Activated CD4-positive, alpha-beta memory T cell treated with anti-CD3 and anti-CD28 coated beads for 36 hours (primary cell): ENCODE data around the gene HIRA. TPM values are rescaled to one million over a fixed set of nuclear protein-coding genes. Genes with fewer than 3 reads are reported as not detected.

Experiments
- CTCF ChIA-PET: fragments of 350-600 bp; sonication (Branson Sonifier 250); formaldehyde crosslinking; loops from one replicate; lab custom pipeline; 2021; ENCODE audit warnings: antibody characterized with exemption, inconsistent platforms; lab: Charles Lee
- POLR2A ChIA-PET: fragments of 350-600 bp; sonication (Branson Sonifier 250); formaldehyde crosslinking; loops from one replicate; lab custom pipeline; 2021; ENCODE audit warnings: antibody characterized with exemption; lab: Charles Lee
- DNase-seq: peaks from one replicate; pipeline ENCODE4 v3.0.0-alpha.2; 2020
- H3K27ac Mint-ChIP-seq: one replicate; pipeline ENCODE4 v1.8.0; 2021; ENCODE audit warnings: mixed read lengths
- H3K27me3 Mint-ChIP-seq: one replicate; pipeline ENCODE4 v1.8.0; 2021; ENCODE audit warnings: mixed read lengths
- H3K36me3 Mint-ChIP-seq: one replicate; pipeline ENCODE4 v1.8.0; 2021; ENCODE audit warnings: mixed read lengths
- H3K4me1 Mint-ChIP-seq: one replicate; pipeline ENCODE4 v1.8.0; 2021; ENCODE audit warnings: low read depth, mixed read lengths
- H3K4me3 Mint-ChIP-seq: one replicate; pipeline ENCODE4 v1.8.0; 2021; ENCODE audit warnings: mild to moderate bottlenecking, mixed read lengths
- H3K9me3 Mint-ChIP-seq: one replicate; pipeline ENCODE4 v1.8.0; 2021; ENCODE audit warnings: mixed read lengths
- intact Hi-C: fragments of 100-400 bp; cut with micrococcal nuclease; formaldehyde crosslinking; loops from one replicate; pipeline ENCODE4 v1.15.1; 2023
- total RNA-seq, 2 experiments: library from RNA; stranded (reverse); gene quantifications; one replicate each; pipeline ENCODE4 v1.2.3, GENCODE V29; 2021

Gene HIRA
- total RNA-seq, 2 experiments from 2014 or later: 28.3 to 30.6 TPM

DNA sequence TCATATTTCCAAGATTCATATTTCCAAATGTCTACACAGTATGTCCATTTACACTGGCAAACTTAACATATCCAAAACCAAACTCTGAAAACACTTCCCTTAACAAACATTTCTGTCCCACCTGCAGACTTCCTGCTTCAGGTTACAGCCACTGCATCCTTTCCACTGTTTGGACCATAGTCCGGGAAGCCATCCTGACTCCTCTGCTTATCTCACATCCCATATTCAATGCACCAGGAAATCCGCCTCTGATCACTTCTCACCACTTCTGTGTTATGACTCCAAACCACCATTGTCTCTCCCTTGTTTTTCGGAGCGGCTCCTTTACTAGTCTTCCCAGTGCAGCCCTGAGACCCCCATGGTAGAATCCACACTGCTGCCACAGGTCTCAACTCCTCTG, 30.1 kb downstream of the HIRA start:
- Mint-ChIP-seq H3K36me3 (peaks cover 24% of the 10 kb centered on the region), H3K4me3 (no peak overlapping the region), H3K27me3 (no peaks in the 10 kb centered on the region), H3K27ac (no peak overlapping the region), H3K4me1 (no peaks in the 10 kb centered on the region), H3K9me3 (no peaks in the 10 kb centered on the region)
- no peak for DNase-seq
- POLR2A ChIA-PET: no interaction called here
- CTCF ChIA-PET: interaction anchor here (1.0 kb wide), 1 partner anchor 229 kb away, joined by 3 read pairs; no protein-coding TSS in a partner anchor
- intact Hi-C loops: no loop called here

GRCh38 chr22:19400881-19401280, 30.7 kb downstream of the HIRA start:
- H3K36me3 Mint-ChIP-seq: peaks cover 22% of the 10 kb centered on the region
- no peaks in the 10 kb centered on the region for H3K4me1 Mint-ChIP-seq
- H3K9me3 Mint-ChIP-seq: no peaks in the 10 kb centered on the region
- no peak for DNase-seq
- no peak overlapping the region for H3K4me3 Mint-ChIP-seq
- no peaks in the 10 kb centered on the region for H3K27me3 Mint-ChIP-seq
- ChIA-PET POLR2A (no interaction called here), CTCF (interaction anchor here (1.0 kb wide), 1 partner anchor 229 kb away, joined by 3 read pairs; no protein-coding TSS in a partner anchor)
- intact Hi-C loops: no loop called here
- H3K27ac Mint-ChIP-seq: no peak overlapping the region

- peaks cover 15% of the 10 kb centered on the region for H3K36me3 Mint-ChIP-seq
- intact Hi-C loops: no loop called here
- no peaks in the 10 kb centered on the region for H3K9me3 Mint-ChIP-seq
- H3K4me1 Mint-ChIP-seq: no peaks in the 10 kb centered on the region
- POLR2A ChIA-PET: interaction anchor here (0.6 kb wide), 1 partner anchor 36 kb away, joined by 7 read pairs; no protein-coding TSS in a partner anchor
- no peaks in the 10 kb centered on the region for H3K27me3 Mint-ChIP-seq
- CTCF ChIA-PET: interaction anchor here (0.7 kb wide), 1 partner anchor 85 kb away, joined by 3 read pairs; no protein-coding TSS in a partner anchor
- no peak for DNase-seq
- no peak overlapping the region for H3K27ac Mint-ChIP-seq
- no peak overlapping the region for H3K4me3 Mint-ChIP-seq
Measured at GRCh38 chr22:19398652-19399051, 32.9 kb downstream of the HIRA start.

DNA sequence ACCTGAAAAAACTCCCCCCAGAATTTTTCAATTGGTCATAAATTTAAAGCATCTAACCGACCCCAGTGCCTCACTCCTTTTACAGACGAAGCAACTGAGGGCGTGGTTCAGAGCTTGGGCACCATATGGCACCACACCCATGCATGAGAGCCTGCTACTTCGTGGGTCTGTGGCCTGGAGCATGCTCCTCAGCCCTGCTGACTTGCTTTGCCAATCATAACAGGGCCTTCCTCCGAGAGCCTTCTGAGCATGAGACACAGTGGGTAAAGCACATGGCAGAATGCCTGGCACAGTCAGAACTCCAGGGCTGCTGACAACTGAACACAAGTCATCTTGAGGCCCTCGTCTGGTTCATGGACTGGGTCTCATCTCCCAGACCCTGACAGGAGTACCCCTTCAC, 33.3 kb downstream of the HIRA start:
- Mint-ChIP-seq H3K9me3 (no peaks in the 10 kb centered on the region), H3K4me1 (no peaks in the 10 kb centered on the region), H3K27me3 (no peaks in the 10 kb centered on the region), H3K36me3 (peaks cover 17% of the 10 kb centered on the region), H3K4me3 (no peak overlapping the region), H3K27ac (no peak overlapping the region)
- CTCF ChIA-PET: no interaction called here
- no peak for DNase-seq
- intact Hi-C loops: no loop called here
- POLR2A ChIA-PET: no interaction called here

DNA sequence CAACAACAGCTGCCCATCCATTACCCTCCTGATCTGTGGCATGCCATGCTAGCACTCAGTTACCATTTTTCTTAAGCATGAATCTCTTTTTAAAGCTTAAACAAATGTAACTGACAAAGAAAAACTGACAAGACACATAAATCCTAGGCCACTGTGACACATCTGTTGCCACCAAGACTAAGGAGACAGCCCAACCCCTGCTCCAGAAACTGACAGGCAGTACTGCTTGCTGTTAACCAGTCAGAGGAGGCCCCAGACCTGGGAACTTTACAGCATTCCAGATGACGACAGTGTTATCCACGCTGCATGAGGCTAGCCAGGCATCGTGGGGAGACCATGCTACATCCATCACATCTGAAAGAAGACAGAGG, 33.8 kb downstream of the HIRA start:
- Mint-ChIP-seq H3K4me3 (no peak overlapping the region), H3K9me3 (no peaks in the 10 kb centered on the region), H3K36me3 (peaks cover 19% of the 10 kb centered on the region), H3K27me3 (no peaks in the 10 kb centered on the region), H3K27ac (no peak overlapping the region), H3K4me1 (no peaks in the 10 kb centered on the region)
- POLR2A ChIA-PET: no interaction called here
- intact Hi-C loops: no loop called here
- CTCF ChIA-PET: no interaction called here
- DNase-seq: no peak

- POLR2A ChIA-PET: no interaction called here
- CTCF ChIA-PET: no interaction called here
- Mint-ChIP-seq H3K27ac (no peak overlapping the region), H3K36me3 (peaks cover 22% of the 10 kb centered on the region), H3K4me1 (no peaks in the 10 kb centered on the region), H3K9me3 (no peaks in the 10 kb centered on the region), H3K27me3 (no peaks in the 10 kb centered on the region), H3K4me3 (no peak overlapping the region)
- no peak for DNase-seq
- intact Hi-C loops: no loop called here
Measured at GRCh38 chr22:19396934-19397733, 34.4 kb downstream of the HIRA start.

GRCh38 chr22:19396561-19396933, 35.0 kb downstream of the HIRA start:
- Mint-ChIP-seq H3K9me3 (no peaks in the 10 kb centered on the region), H3K4me1 (no peaks in the 10 kb centered on the region), H3K4me3 (no peak overlapping the region), H3K27ac (no peak overlapping the region), H3K27me3 (no peaks in the 10 kb centered on the region), H3K36me3 (peaks cover 23% of the 10 kb centered on the region)
- intact Hi-C loops: no loop called here
- ChIA-PET POLR2A (no interaction called here), CTCF (no interaction called here)
- no peak for DNase-seq

GRCh38 chr22:19395276-19395675, 36.3 kb downstream of the HIRA start:
- H3K4me3 Mint-ChIP-seq: no peak overlapping the region
- H3K9me3 Mint-ChIP-seq: no peaks in the 10 kb centered on the region
- ChIA-PET POLR2A (interaction anchor here (0.5 kb wide), 1 partner anchor 44 kb away, joined by 3 read pairs; no protein-coding TSS in a partner anchor), CTCF (interaction anchor here (1.0 to 1.6 kb wide), 2 partner anchors 234 to 251 kb away, joined by 3 to 4 read pairs; partner anchors contain the start of gene ESS2)
- DNase-seq: no peak
- intact Hi-C loops: no loop called here
- H3K27me3 Mint-ChIP-seq: no peaks in the 10 kb centered on the region
- H3K4me1 Mint-ChIP-seq: no peaks in the 10 kb centered on the region
- H3K36me3 Mint-ChIP-seq: peaks cover 25% of the 10 kb centered on the region
- H3K27ac Mint-ChIP-seq: no peak overlapping the region

DNA sequence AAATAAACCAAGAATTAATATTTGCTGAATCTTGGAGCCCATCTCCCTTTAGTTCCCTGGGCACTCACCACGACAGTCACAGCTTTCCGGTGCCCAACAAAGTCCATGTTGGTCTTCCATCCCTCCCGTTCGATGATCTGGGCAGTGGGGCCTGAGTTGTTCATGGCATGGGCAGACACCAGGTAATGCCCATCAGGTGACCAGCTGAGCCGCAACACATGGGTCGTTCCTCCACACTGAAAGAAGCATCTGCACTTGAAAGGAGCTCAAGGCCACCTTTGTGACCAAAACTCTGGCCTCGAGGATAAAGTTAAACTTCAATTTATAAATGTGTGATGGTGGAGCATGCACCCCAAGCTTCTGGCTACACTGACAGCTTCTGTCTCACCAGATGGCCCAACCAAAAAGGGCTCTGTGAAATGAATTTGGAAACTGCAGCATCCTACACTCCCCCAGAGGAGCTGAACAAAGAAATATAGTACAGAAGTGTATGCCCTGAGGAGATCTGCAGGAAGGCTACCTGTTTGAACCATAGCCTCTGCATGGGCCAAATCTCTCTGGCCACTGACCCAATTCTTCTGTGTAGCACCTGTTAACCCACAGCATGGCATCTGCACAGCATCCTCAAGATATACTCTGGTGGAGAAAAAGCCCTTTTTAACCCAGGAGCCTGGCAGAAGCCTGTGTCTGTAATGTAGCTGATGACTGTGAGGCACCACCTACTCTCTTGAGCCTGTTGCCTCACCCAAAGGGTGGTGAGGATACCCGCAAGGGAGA, 37.1 kb downstream of the HIRA start:
- intact Hi-C loops: no loop called here
- Mint-ChIP-seq H3K27me3 (no peaks in the 10 kb centered on the region), H3K4me3 (no peak overlapping the region), H3K27ac (no peak overlapping the region), H3K4me1 (no peaks in the 10 kb centered on the region), H3K9me3 (no peaks in the 10 kb centered on the region), H3K36me3 (peaks cover 28% of the 10 kb centered on the region)
- ChIA-PET CTCF (interaction anchor here (1.0 to 1.6 kb wide), 2 partner anchors 235 to 250 kb away, joined by 3 to 4 read pairs; partner anchors contain the start of gene ESS2), POLR2A (interaction anchor here (0.5 kb wide), 1 partner anchor 45 kb away, joined by 3 read pairs; no protein-coding TSS in a partner anchor)
- no peak for DNase-seq

DNA sequence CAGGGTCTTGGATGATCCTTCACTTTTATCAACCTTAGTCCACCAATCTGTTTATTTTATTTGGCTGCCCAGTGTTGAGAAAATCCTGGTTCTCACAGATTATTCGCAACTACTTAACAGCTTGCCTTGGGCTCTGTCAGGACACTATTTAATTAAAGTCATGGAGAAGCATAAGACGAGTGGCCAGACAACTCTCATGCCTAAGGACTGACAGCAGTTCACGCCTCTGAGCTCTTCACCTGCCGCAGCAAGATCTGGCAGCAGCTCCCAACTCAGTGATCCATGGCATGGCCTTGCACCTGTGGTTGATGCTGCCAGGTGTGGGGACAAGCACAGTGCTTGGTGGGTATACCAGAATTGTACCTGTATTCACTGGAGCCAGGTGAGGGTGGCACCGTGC, 37.8 kb downstream of the HIRA start:
- Mint-ChIP-seq H3K4me1 (no peaks in the 10 kb centered on the region), H3K4me3 (no peak overlapping the region), H3K27ac (no peak overlapping the region), H3K36me3 (peaks cover 28% of the 10 kb centered on the region), H3K27me3 (no peaks in the 10 kb centered on the region), H3K9me3 (no peaks in the 10 kb centered on the region)
- POLR2A ChIA-PET: no interaction called here
- CTCF ChIA-PET: interaction anchor here (1.6 kb wide), 1 partner anchor 249 kb away, joined by 4 read pairs; the partner anchor contains the start of gene ESS2
- intact Hi-C loops: no loop called here
- DNase-seq: no peak

GRCh38 chr22:19387575-19387974, 44.0 kb downstream of the HIRA start:
- no peak overlapping the region for H3K4me3 Mint-ChIP-seq
- no peak for DNase-seq
- no peak overlapping the region for H3K27ac Mint-ChIP-seq
- H3K27me3 Mint-ChIP-seq: no peaks in the 10 kb centered on the region
- no peaks in the 10 kb centered on the region for H3K9me3 Mint-ChIP-seq
- H3K36me3 Mint-ChIP-seq: peaks cover 41% of the 10 kb centered on the region
- ChIA-PET POLR2A (no interaction called here), CTCF (no interaction called here)
- no peaks in the 10 kb centered on the region for H3K4me1 Mint-ChIP-seq
- intact Hi-C loops: no loop called here

DNA sequence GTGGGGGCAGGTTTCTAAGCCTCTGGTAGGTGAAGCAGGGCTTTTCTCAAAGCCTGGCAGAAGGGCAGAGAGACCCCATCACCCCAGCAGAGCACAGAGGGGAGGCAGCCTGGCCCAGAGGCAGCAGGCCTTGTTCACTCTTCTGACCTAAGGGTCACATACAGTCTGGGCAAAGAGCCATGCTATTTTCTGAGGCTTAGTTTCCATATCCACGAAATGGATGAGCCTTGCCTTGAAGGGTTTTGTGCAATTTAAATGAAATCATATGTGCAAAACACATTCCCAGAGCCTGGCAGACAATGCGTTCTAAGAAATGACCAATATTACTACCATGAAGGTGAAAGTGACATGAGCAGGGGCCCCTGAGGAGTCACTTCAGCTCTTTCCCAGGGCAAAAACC, 44.5 kb downstream of the HIRA start:
- ChIA-PET CTCF (no interaction called here), POLR2A (no interaction called here)
- H3K27ac Mint-ChIP-seq: no peak overlapping the region
- intact Hi-C loops: no loop called here
- H3K4me3 Mint-ChIP-seq: no peak overlapping the region
- DNase-seq: no peak
- no peaks in the 10 kb centered on the region for H3K27me3 Mint-ChIP-seq
- H3K4me1 Mint-ChIP-seq: no peaks in the 10 kb centered on the region
- H3K9me3 Mint-ChIP-seq: no peaks in the 10 kb centered on the region
- H3K36me3 Mint-ChIP-seq: peaks cover 44% of the 10 kb centered on the region
